Keratinocyte (primary cell): ENCODE results near the gene RBPJ. TPM values are rescaled to one million over a fixed set of nuclear protein-coding genes. Genes with fewer than 3 reads are reported as not detected.

Experiments used
- DNase-seq: peaks from one replicate; pipeline ENCODE4 v3.0.0-alpha.2; 2011; ENCODE audit warnings: low read depth, missing footprints, low spot score
- FAIRE-seq: peaks from 2 replicates; lab custom pipeline; 2011; peaks lifted over from hg19 to GRCh38; lab: Jason Lieb, UNC
- H2AFZ ChIP-seq: 2 replicates; pipeline ENCODE4 v1.6.0; 2012; ENCODE audit warnings: low read length, control low read depth, inconsistent platforms; ENCODE audit not compliant: control insufficient read depth
- H3K27ac ChIP-seq: 2 replicates; pipeline ENCODE4 v1.5.1; 2011; ENCODE audit warnings: low read length; ENCODE audit not compliant: control insufficient read depth, insufficient read depth
- H3K27me3 ChIP-seq: 3 replicates; pipeline ENCODE4 v1.6.0; 2011; ENCODE audit warnings: low read length; ENCODE audit not compliant: control insufficient read depth, insufficient read depth; ENCODE audit errors: extremely low read depth
- H3K36me3 ChIP-seq, 2 experiments: 2 replicates in 1 of 2; 3 replicates in 1 of 2; pipeline ENCODE4 v1.5.1; 2011; ENCODE audit warnings: low read length in 2 of 2, mild to moderate bottlenecking in 1 of 2; ENCODE audit not compliant: control insufficient read depth in 2 of 2, insufficient read depth in 2 of 2; ENCODE audit errors: extremely low read depth in 1 of 2
- H3K4me1 ChIP-seq: 3 replicates; pipeline ENCODE4 v1.5.1; 2011; ENCODE audit warnings: low read length; ENCODE audit not compliant: control insufficient read depth, insufficient read depth; ENCODE audit errors: extremely low read depth
- H3K4me2 ChIP-seq: 3 replicates; pipeline ENCODE4 v1.6.0; 2011; ENCODE audit warnings: low read depth, low read length; ENCODE audit not compliant: control insufficient read depth, insufficient read depth; ENCODE audit errors: extremely low read depth
- H3K4me3 ChIP-seq, 3 experiments: fragments of 200-600 bp in 1 of 3; sonication (generic) in 1 of 3; 2 replicates in 2 of 3; 3 replicates in 1 of 3; pipeline ENCODE4 v1.5.1; 2011 to 2016; ENCODE audit warnings: low read length in 3 of 3, mild to moderate bottlenecking in 3 of 3, control low read depth in 2 of 3, inconsistent platforms in 1 of 3, low read depth in 1 of 3, mixed read lengths in 1 of 3, mixed run types in 1 of 3, moderate library complexity in 1 of 3; ENCODE audit not compliant: control insufficient read depth in 2 of 3, insufficient read depth in 2 of 3; ENCODE audit errors: extremely low read depth in 1 of 3
- H3K79me2 ChIP-seq: 2 replicates; pipeline ENCODE4 v1.6.0; 2012; ENCODE audit warnings: low read length; ENCODE audit not compliant: control insufficient read depth, insufficient read depth
- H3K9ac ChIP-seq: 3 replicates; pipeline ENCODE4 v1.6.0; 2011; ENCODE audit warnings: low read length; ENCODE audit not compliant: control insufficient read depth, insufficient read depth; ENCODE audit errors: extremely low read depth
- H3K9me1 ChIP-seq: 3 replicates; pipeline ENCODE4 v1.6.0; 2011; ENCODE audit warnings: low read length; ENCODE audit not compliant: control insufficient read depth, insufficient read depth; ENCODE audit errors: extremely low read depth
- H3K9me3 ChIP-seq: 2 replicates; pipeline ENCODE4 v1.5.1; 2012; ENCODE audit warnings: low read depth, low read length; ENCODE audit not compliant: control insufficient read depth
- H4K20me1 ChIP-seq: 3 replicates; pipeline ENCODE4 v1.6.0; 2011; ENCODE audit warnings: low read length; ENCODE audit not compliant: control insufficient read depth, insufficient read depth; ENCODE audit errors: extremely low read depth
- CTCF ChIP-seq, 3 experiments: IDR thresholded peaks in 1 of 3; conservative IDR thresholded peaks in 1 of 3; optimal IDR thresholded peaks in 1 of 3; 2 replicates in 2 of 3; 3 replicates in 1 of 3; pipeline versions ENCODE3 to v1.5.1; 2011; ENCODE audit warnings: low read length in 3 of 3, mild to moderate bottlenecking in 3 of 3, moderate library complexity in 2 of 3, control low read depth in 1 of 3, inconsistent platforms in 1 of 3; ENCODE audit not compliant: insufficient read depth in 2 of 3; ENCODE audit errors: extremely low read depth in 1 of 3
- EZH2 ChIP-seq: IDR thresholded peaks from one replicate; pipeline ENCODE4 v1.6.1; 2012; ENCODE audit warnings: inconsistent platforms, mild to moderate bottlenecking, low read length, moderate library complexity
- dilution Hi-C: fragments of 300-500 bp; cut with MboI; formaldehyde crosslinking; loops from one replicate; pipeline ENCODE4 v1.7.0; 2020; ENCODE audit warnings: low sequenced_read_pairs; ENCODE audit not compliant: extremely low pct_ligation_motif_present
- polyA plus RNA-seq, 5 experiments: library from polyadenylated mRNA; depleted of rRNA in 3 of 5; stranded (reverse) in 3 of 5; stranded (forward) in 1 of 5; unstranded in 1 of 5; fragments of >200 nt; gene quantifications; 1 replicate in 1 of 5; 2 replicates in 3 of 5; 3 replicates in 1 of 5; pipeline versions ENCODE4 v1.2.1 to v1.2.3, GENCODE V29; 2011 to 2012; ENCODE audit warnings: missing spikeins in 2 of 5, low read depth in 1 of 5, low replicate concordance in 1 of 5

Gene RBPJ
- polyA plus RNA-seq, 1 donor (not counting 4 experiments of a cell fraction or from before 2014, with no cell fraction given) = 38.0 TPM

DNA sequence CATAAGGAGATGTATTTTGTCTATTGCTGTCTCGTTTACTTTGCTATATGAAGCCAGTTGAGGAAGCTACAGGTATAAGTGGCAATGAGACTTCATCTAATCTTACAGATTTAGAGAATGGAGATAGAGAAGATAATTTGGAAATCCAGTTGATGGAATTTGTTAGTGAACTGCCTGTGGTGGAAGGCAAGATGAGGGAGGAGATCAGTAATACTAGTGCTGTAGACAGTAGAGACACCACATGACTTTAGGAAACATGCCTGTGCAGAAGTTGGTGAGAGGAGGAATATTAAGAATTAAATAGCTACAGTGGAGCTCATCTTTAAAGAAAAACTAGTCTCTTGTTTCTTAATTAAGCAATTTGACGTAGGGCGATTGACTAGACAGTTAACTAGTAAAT, 51.3 kb downstream of the RBPJ start:
- Histone ChIP-seq H3K36me3 (no peaks in the 10 kb centered on the region), H3K9me3 (no peaks in the 10 kb centered on the region), H2AFZ (no peak overlapping the region), H3K9ac (no peak overlapping the region), H3K4me3 (no peak overlapping the region), H4K20me1 (peaks cover 11% of the 10 kb centered on the region), H3K4me2 (no peak overlapping the region), H3K9me1 (peaks cover 3% of the 10 kb centered on the region), H3K27me3 (no peaks in the 10 kb centered on the region), H3K27ac (no peak overlapping the region), H3K4me1 (peaks cover 17% of the 10 kb centered on the region), H3K79me2 (peaks cover 16% of the 10 kb centered on the region)
- DNase-seq (no peak), FAIRE-seq (no peak)
- dilution Hi-C loops = no loop called here
- TF ChIP-seq EZH2 (no peak), CTCF (optimal IDR thresholded peaks at IDR 0.05 in 1 of 3, IDR thresholded peaks at IDR 0.05 in 1 of 3, conservative IDR thresholded peaks at IDR 0.05 in 1 of 3; ENCODE audit: extremely low read depth in 1 of 3, insufficient read depth in 2 of 3, low read length in 3 of 3) (no peak)

DNA sequence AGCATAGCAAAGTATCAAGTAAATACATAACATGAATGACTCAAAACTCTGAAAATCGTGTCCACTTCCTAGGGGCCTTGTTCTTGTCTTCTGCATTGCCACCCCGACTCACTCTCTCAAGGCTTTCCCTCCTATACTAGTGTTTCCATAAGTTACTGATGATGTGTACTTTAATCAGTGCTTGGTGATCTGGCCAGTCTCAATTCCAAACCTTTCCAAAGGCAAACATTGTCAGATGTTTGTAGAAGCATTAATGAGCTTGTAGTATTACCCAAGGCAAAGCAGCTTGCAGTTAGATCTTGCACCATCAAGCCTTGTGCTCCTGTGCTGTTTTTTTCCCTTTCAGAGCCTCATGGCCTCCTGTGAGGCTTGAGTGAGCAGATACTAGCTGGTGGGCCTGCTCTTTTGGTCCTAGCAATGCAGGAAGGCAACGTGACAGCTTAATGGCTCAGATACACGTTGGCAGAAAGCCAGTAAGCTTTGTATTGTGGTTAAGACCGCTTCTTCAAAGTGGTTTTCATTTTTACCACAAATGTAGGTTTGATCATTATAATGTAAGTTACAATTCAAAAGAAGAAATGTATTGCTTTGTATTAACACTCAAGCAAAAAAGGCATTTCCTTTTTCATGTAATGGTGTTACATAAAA, 51.8 kb downstream of the RBPJ start:
- Histone ChIP-seq H3K4me3 (no peak overlapping the region), H3K4me2 (no peak overlapping the region), H4K20me1 (peaks cover 11% of the 10 kb centered on the region), H3K79me2 (peaks cover 19% of the 10 kb centered on the region), H3K27ac (no peak overlapping the region), H3K27me3 (no peaks in the 10 kb centered on the region), H3K4me1 (peaks cover 17% of the 10 kb centered on the region), H3K9ac (no peak overlapping the region), H3K36me3 (no peaks in the 10 kb centered on the region), H3K9me3 (no peaks in the 10 kb centered on the region), H2AFZ (no peak overlapping the region), H3K9me1 (peaks cover 3% of the 10 kb centered on the region)
- peak; percentile 9 for DNase-seq
- dilution Hi-C loops = no loop called here
- FAIRE-seq = peak; percentile 46
- TF ChIP-seq CTCF (optimal IDR thresholded peaks at IDR 0.05 in 1 of 3, IDR thresholded peaks at IDR 0.05 in 1 of 3, conservative IDR thresholded peaks at IDR 0.05 in 1 of 3; ENCODE audit: extremely low read depth in 1 of 3, insufficient read depth in 2 of 3, low read length in 3 of 3) = no peak
- no peak for TF ChIP-seq EZH2
